ENCODE measurements around the gene ZFC3H1.
A peak's percentile ranks its signal among the peaks of the same experiment; 100 is the strongest.

The ZFC3H1 gene

GRCh38 chr12:71627438-71628002 is 36.1 kb downstream of the ZFC3H1 start:
- DNase-seq = no peak

GRCh38 chr12:71626768-71627167 is 36.9 kb downstream of the ZFC3H1 start:
- no peak for DNase-seq

GRCh38 chr12:71626098-71626497 is 37.5 kb downstream of the ZFC3H1 start:
- no peak for DNase-seq

- DNase-seq = no peak
Measured at GRCh38 chr12:71625476-71625875, 38.2 kb downstream of the ZFC3H1 start.

GRCh38 chr12:71621938-71622337 is 41.7 kb downstream of the ZFC3H1 start:
- DNase-seq = no peak

GRCh38 chr12:71610031-71610795 is 53.4 kb downstream of the ZFC3H1 start:
- no peak for DNase-seq

GRCh38 chr12:71607494-71608330 is 55.9 kb downstream of the ZFC3H1 start:
- no peak for DNase-seq

GRCh38 chr12:71605039-71605438 is 58.6 kb downstream of the ZFC3H1 start:
- DNase-seq = no peak

- DNase-seq = no peak
Measured at GRCh38 chr12:71602761-71603577, 60.7 kb downstream of the ZFC3H1 start.

- no peak for DNase-seq
Measured at GRCh38 chr12:71601546-71601945, 62.1 kb downstream of the ZFC3H1 start.

GRCh38 chr12:71599210-71599609 is 64.4 kb downstream of the ZFC3H1 start:
- peak in 1 of 2 experiments; percentile 4 for DNase-seq

- DNase-seq = no peak
Measured at GRCh38 chr12:71594214-71594948, 69.3 kb downstream of the ZFC3H1 start.

GRCh38 chr12:71592841-71593240 is 70.8 kb downstream of the ZFC3H1 start:
- no peak for DNase-seq

GRCh38 chr12:71591601-71592000 is 72.0 kb downstream of the ZFC3H1 start:
- no peak for DNase-seq

GRCh38 chr12:71589478-71589881 is 74.2 kb downstream of the ZFC3H1 start:
- no peak for DNase-seq

- no peak for DNase-seq
Measured at GRCh38 chr12:71587012-71587411, 76.6 kb downstream of the ZFC3H1 start.

GRCh38 chr12:71585218-71585617 is 78.4 kb downstream of the ZFC3H1 start:
- DNase-seq = no peak

GRCh38 chr12:71584356-71584755 is 79.3 kb downstream of the ZFC3H1 start:
- no peak for DNase-seq

GRCh38 chr12:71582925-71583324 is 80.7 kb downstream of the ZFC3H1 start:
- DNase-seq = no peak

GRCh38 chr12:71581206-71581605 is 82.4 kb downstream of the ZFC3H1 start:
- no peak for DNase-seq

- DNase-seq = no peak
Measured at GRCh38 chr12:71578694-71579258, 84.9 kb downstream of the ZFC3H1 start.

GRCh38 chr12:71576496-71576895 is 87.2 kb downstream of the ZFC3H1 start:
- DNase-seq = peak in 1 of 2 experiments; percentile 29
